ENCODE data around the gene NEFH.

NEFH gene

DNA sequence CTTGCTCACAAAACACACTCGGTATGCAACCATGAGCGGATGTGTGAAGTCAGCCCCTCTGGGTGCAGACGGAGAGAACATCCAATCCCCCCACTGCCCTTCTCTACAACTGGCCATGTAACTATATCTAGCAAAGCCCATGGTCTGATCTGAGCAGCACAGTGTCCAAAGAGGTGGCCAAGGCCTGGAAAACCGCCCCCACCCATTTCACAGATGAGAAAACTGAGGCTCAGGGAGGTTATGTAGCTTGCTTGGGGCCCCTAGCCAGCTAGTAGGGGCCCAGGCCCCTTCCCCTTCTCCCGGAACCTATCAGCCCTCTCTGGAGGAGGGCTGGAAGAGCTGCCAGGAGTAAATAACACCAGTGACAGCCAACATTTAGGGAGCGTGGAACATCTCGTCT, 15.4 kb upstream of the NEFH start:
- no peak overlapping the region for H3K9ac ChIP-seq (ENCODE audit: low read length)
- H3K36me3 ChIP-seq (ENCODE audit: insufficient read depth, low read length): no peaks in the 10 kb centered on the region
- H3K9me3 ChIP-seq (ENCODE audit: low read length): no peaks in the 10 kb centered on the region
- no peaks in the 10 kb centered on the region for H3K27me3 ChIP-seq (ENCODE audit: control insufficient read depth in 1 of 2, insufficient read depth in 2 of 2, low read length in 2 of 2)
- no peak overlapping the region for H3K27ac ChIP-seq (ENCODE audit: low read depth, low read length)
- H3K4me3 ChIP-seq (ENCODE audit: low read depth in 1 of 2, low read length in 2 of 2): no peak overlapping the region
- no peaks in the 10 kb centered on the region for H3K4me1 ChIP-seq (ENCODE audit: insufficient read depth, low read length)

DNA sequence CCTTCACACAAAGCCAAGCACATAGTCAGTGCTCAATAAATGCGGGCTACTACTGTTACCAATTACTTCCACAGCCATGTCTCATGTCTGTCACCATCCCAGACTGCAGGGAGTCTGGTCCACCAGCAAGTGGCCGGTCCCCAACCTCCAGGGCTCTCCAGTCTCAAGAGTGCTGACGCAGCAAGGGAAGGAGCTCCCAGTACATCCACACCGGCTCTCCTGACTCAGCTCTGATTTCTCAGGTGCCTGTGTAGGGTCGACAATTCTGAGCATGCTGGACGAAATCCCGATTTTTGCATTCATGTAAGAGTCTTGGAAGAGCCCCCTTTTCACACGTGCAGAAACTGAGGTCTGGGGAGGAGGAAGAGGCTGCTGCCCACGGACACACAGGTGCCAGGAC, 10.3 kb upstream of the NEFH start:
- H3K36me3 ChIP-seq (ENCODE audit: insufficient read depth, low read length): no peaks in the 10 kb centered on the region
- no peak overlapping the region for H3K27ac ChIP-seq (ENCODE audit: low read depth, low read length)
- no peaks in the 10 kb centered on the region for H3K4me1 ChIP-seq (ENCODE audit: insufficient read depth, low read length)
- no peaks in the 10 kb centered on the region for H3K9me3 ChIP-seq (ENCODE audit: low read length)
- H3K9ac ChIP-seq (ENCODE audit: low read length): no peak overlapping the region
- peaks cover 5 to 16% of the 10 kb centered on the region in 2 donors for H3K27me3 ChIP-seq (ENCODE audit: control insufficient read depth in 1 of 2, insufficient read depth in 2 of 2, low read length in 2 of 2)
- H3K4me3 ChIP-seq (ENCODE audit: low read depth in 1 of 2, low read length in 2 of 2): peak overlapping the region in 1 of 2 donors; percentile 32

DNA sequence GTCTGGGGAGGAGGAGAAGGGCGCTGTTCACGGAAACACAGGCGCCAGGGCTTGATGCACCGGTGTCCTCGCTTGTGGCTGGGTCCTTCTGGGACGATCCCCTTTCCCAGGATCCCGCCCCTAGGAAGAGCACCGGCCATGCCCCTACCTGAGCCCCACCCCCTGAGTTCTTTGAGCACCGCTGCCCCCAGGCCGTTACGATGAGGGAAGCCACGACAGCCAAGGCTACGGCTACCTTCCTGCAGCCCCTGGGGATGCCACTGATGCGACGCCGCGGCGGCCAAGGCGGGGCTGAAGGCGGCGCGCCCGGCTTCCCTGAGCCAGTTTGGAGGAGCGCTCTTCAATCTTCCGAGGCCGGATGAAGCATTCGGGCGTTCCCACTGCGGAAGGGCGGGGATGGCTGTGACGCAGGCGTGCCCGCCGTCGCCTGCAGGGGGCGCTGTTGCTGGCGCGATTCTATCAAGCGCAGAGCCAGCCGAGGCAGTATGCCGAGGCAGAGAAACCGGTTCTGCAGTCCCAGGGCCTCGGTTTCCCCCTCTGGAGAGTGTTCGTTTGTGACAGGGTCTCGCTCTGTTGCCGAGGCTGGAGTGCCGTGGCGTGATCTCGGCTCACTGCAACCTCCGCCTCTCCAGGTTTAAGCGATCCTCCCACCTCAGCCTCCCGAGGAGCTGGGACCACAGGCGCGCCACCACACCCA, 9.7 kb upstream of the NEFH start:
- H3K27ac ChIP-seq (ENCODE audit: low read depth, low read length): no peak overlapping the region
- no peaks in the 10 kb centered on the region for H3K9me3 ChIP-seq (ENCODE audit: low read length)
- no peaks in the 10 kb centered on the region for H3K36me3 ChIP-seq (ENCODE audit: insufficient read depth, low read length)
- peak overlapping the region; percentile 23 to 32 for H3K4me3 ChIP-seq (ENCODE audit: low read depth in 1 of 2, low read length in 2 of 2)
- no peaks in the 10 kb centered on the region for H3K4me1 ChIP-seq (ENCODE audit: insufficient read depth, low read length)
- H3K27me3 ChIP-seq (ENCODE audit: control insufficient read depth in 1 of 2, insufficient read depth in 2 of 2, low read length in 2 of 2): peaks cover 5 to 16% of the 10 kb centered on the region in 2 donors
- no peak overlapping the region for H3K9ac ChIP-seq (ENCODE audit: low read length)

DNA sequence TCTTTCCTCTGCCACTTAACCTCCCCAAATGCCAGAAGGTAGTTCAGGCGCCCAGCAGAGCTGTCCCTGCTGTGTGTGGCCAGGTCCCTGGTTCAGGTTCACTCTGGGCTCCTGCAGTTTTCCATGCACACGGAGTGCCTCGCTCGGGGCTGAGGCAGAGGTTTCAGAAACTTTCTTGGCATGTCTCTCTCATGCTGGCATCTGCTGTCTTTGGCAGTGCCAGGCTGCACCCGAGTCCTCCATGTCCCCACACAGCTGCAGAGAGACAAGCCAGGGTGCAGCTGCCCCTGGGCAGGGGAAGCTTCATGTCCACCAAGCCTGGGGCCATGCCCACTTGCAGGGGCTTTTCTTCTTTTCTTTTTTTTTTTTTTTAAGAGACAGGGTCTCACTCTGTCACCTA, 7.0 kb upstream of the NEFH start:
- Histone ChIP-seq H3K9ac (ENCODE audit: low read length) (no peak overlapping the region), H3K4me1 (ENCODE audit: insufficient read depth, low read length) (no peaks in the 10 kb centered on the region), H3K27ac (ENCODE audit: low read depth, low read length) (no peak overlapping the region), H3K4me3 (ENCODE audit: low read depth in 1 of 2, low read length in 2 of 2) (no peak overlapping the region), H3K36me3 (ENCODE audit: insufficient read depth, low read length) (no peaks in the 10 kb centered on the region), H3K9me3 (ENCODE audit: low read length) (no peaks in the 10 kb centered on the region), H3K27me3 (ENCODE audit: control insufficient read depth in 1 of 2, insufficient read depth in 2 of 2, low read length in 2 of 2) (peaks cover 5 to 26% of the 10 kb centered on the region in 2 donors)

DNA sequence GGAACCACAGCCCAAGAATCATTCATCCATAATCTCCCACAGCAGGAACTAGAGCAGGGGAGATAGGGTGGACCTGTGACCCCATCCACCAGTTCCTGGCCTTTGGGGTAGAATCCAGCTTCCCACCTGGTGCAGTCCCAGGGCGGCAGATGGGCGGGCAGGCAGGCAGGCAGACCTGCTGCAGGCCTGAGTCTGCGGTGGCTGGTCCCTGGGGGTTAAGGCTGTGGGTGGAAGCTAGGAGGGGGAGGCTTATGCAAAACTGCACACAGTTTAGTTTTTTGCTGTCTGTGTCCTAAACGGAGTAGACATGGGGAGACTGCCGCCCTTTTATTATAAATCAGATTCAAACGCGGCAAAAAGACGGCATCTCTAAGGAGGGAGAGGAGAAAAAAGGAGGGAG, 4.5 kb upstream of the NEFH start:
- no peaks in the 10 kb centered on the region for H3K36me3 ChIP-seq (ENCODE audit: insufficient read depth, low read length)
- no peak overlapping the region for H3K9ac ChIP-seq (ENCODE audit: low read length)
- no peaks in the 10 kb centered on the region for H3K4me1 ChIP-seq (ENCODE audit: insufficient read depth, low read length)
- peaks cover 16 to 45% of the 10 kb centered on the region in 2 donors for H3K27me3 ChIP-seq (ENCODE audit: control insufficient read depth in 1 of 2, insufficient read depth in 2 of 2, low read length in 2 of 2)
- H3K9me3 ChIP-seq (ENCODE audit: low read length): no peaks in the 10 kb centered on the region
- no peak overlapping the region for H3K27ac ChIP-seq (ENCODE audit: low read depth, low read length)
- no peak overlapping the region for H3K4me3 ChIP-seq (ENCODE audit: low read depth in 1 of 2, low read length in 2 of 2)

DNA sequence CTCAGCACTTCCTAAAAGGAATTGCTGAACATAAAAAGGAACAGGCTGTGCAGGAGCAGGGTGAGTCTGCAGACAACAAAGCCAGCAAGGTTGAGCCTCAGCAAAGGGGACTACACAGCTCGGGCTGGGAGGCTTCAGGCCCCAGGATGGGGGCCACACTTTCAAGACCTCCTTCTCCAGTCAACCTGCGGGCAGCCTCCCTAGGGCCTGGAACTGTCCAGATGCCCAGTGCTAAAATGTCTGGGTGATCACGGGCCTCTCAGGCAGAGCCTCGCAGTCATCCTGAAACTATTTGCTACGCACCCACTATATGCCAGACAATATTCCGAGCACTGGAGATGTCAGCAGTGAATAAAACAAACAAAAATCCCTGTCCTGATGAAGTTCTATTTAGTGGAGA, 3.9 kb upstream of the NEFH start:
- Histone ChIP-seq H3K36me3 (ENCODE audit: insufficient read depth, low read length) (no peaks in the 10 kb centered on the region), H3K9me3 (ENCODE audit: low read length) (no peaks in the 10 kb centered on the region), H3K9ac (ENCODE audit: low read length) (no peak overlapping the region), H3K4me1 (ENCODE audit: insufficient read depth, low read length) (peaks cover 2% of the 10 kb centered on the region), H3K27me3 (ENCODE audit: control insufficient read depth in 1 of 2, insufficient read depth in 2 of 2, low read length in 2 of 2) (peaks cover 19 to 45% of the 10 kb centered on the region in 2 donors), H3K27ac (ENCODE audit: low read depth, low read length) (no peak overlapping the region), H3K4me3 (ENCODE audit: low read depth in 1 of 2, low read length in 2 of 2) (no peak overlapping the region)

DNA sequence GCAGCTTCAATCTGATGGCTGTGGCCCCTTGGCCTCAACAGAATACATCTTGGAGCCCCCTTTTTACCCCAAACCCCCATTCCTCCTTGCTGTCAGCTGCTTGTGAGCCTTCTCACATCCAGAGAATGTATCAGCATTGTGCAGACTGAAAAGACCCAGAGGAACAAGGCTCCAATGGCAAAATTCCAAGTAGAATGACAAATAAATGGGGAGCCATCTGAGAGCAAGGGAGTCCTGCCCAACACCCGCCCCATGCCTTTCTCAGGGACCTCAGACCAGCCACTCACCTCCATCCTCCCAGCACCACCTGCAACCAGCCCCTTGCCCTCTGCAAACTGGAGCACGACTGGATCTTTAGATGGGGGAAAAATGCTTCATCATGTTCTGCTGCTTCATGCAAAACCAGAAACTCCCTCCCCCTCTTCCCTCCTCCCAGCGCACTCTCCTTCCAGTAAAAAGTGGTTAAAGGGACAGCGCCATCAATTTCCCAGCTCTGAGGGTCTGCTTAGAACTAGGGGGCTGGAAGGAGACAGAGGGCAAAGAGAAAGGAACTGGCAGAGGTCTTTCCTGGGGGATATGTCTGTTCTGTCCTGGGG, 2.2 kb upstream of the NEFH start:
- H3K36me3 ChIP-seq (ENCODE audit: insufficient read depth, low read length): no peaks in the 10 kb centered on the region
- H3K4me3 ChIP-seq (ENCODE audit: low read depth in 1 of 2, low read length in 2 of 2): no peak overlapping the region
- peaks cover 4% of the 10 kb centered on the region for H3K4me1 ChIP-seq (ENCODE audit: insufficient read depth, low read length)
- H3K27me3 ChIP-seq (ENCODE audit: control insufficient read depth in 1 of 2, insufficient read depth in 2 of 2, low read length in 2 of 2): peaks cover 32 to 57% of the 10 kb centered on the region in 2 donors
- no peak overlapping the region for H3K27ac ChIP-seq (ENCODE audit: low read depth, low read length)
- H3K9ac ChIP-seq (ENCODE audit: low read length): no peak overlapping the region
- no peaks in the 10 kb centered on the region for H3K9me3 ChIP-seq (ENCODE audit: low read length)

DNA sequence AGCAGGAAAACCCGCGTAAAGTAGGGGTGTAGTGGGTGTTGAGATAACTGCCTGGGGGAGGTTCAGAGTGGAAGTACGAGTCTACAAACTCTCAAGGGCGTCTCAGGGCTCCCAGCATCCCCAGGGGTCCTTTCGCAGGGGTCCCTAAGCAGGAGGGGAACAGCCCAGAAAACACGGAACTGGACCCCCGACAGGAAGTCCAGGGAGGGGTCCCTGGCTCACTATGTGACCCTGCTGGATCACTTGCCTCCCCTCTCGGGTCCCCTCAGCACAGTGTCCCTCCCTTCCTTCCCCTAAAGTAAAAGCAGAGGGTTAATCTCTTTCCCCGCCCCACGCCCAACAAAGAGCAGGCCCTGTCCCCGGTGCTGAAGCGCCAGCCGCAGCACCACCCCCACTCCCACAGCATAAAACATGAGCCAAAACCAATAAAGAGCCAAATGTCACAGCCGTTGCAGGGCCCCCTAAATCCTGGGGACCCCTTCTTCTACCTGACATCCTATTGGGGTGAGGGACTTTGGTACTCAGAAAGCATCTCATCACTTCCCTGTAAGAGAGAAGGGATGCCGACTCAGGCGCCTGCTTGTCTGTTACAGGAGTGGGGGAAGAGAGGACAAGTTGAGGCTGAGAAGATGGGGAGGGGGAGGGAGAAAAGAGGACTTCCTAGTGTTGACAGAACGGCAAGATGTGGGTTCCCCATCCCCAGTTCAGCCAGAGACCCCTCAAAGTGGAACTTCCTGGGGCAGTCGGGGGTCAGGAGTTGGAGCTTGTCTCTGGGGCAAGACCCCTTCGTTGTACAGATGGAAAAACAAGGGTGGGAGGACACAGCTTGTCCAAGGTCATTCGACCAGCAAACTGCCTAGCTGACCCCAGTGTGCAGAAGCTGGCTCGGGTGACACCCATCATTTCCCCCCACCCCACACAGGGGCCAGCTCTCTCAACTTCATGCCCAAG, 1.4 kb upstream of the NEFH start:
- Histone ChIP-seq H3K27me3 (ENCODE audit: control insufficient read depth in 1 of 2, insufficient read depth in 2 of 2, low read length in 2 of 2) (peaks cover 34 to 58% of the 10 kb centered on the region in 2 donors), H3K4me1 (ENCODE audit: insufficient read depth, low read length) (peaks cover 4% of the 10 kb centered on the region), H3K9ac (ENCODE audit: low read length) (no peak overlapping the region), H3K36me3 (ENCODE audit: insufficient read depth, low read length) (no peaks in the 10 kb centered on the region), H3K27ac (ENCODE audit: low read depth, low read length) (no peak overlapping the region), H3K9me3 (ENCODE audit: low read length) (no peaks in the 10 kb centered on the region), H3K4me3 (ENCODE audit: low read depth in 1 of 2, low read length in 2 of 2) (no peak overlapping the region)

DNA sequence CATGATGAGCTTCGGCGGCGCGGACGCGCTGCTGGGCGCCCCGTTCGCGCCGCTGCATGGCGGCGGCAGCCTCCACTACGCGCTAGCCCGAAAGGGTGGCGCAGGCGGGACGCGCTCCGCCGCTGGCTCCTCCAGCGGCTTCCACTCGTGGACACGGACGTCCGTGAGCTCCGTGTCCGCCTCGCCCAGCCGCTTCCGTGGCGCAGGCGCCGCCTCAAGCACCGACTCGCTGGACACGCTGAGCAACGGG, 169 bp downstream of the NEFH start:
- no peaks in the 10 kb centered on the region for H3K36me3 ChIP-seq (ENCODE audit: insufficient read depth, low read length)
- no peak overlapping the region for H3K27ac ChIP-seq (ENCODE audit: low read depth, low read length)
- H3K4me3 ChIP-seq (ENCODE audit: low read depth in 1 of 2, low read length in 2 of 2): peak overlapping the region in 1 of 2 donors; percentile 23
- peaks cover 34 to 58% of the 10 kb centered on the region in 2 donors for H3K27me3 ChIP-seq (ENCODE audit: control insufficient read depth in 1 of 2, insufficient read depth in 2 of 2, low read length in 2 of 2)
- no peak overlapping the region for H3K9ac ChIP-seq (ENCODE audit: low read length)
- H3K9me3 ChIP-seq (ENCODE audit: low read length): no peaks in the 10 kb centered on the region
- H3K4me1 ChIP-seq (ENCODE audit: insufficient read depth, low read length): peaks cover 4% of the 10 kb centered on the region

DNA sequence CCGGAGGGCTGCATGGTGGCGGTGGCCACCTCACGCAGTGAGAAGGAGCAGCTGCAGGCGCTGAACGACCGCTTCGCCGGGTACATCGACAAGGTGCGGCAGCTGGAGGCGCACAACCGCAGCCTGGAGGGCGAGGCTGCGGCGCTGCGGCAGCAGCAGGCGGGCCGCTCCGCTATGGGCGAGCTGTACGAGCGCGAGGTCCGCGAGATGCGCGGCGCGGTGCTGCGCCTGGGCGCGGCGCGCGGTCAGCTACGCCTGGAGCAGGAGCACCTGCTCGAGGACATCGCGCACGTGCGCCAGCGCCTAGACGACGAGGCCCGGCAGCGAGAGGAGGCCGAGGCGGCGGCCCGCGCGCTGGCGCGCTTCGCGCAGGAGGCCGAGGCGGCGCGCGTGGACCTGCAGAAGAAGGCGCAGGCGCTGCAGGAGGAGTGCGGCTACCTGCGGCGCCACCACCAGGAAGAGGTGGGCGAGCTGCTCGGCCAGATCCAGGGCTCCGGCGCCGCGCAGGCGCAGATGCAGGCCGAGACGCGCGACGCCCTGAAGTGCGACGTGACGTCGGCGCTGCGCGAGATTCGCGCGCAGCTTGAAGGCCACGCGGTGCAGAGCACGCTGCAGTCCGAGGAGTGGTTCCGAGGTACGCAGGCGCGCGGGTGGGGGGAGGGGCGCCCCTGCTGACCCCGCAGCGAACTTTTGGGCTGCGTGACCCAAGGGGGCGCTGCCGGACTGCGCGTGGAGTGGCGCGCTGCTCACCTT, 670 bp downstream of the NEFH start:
- Histone ChIP-seq H3K4me1 (ENCODE audit: insufficient read depth, low read length) (peaks cover 4% of the 10 kb centered on the region), H3K4me3 (ENCODE audit: low read depth in 1 of 2, low read length in 2 of 2) (peak overlapping the region; percentile 23 to 38), H3K27me3 (ENCODE audit: control insufficient read depth in 1 of 2, insufficient read depth in 2 of 2, low read length in 2 of 2) (peaks cover 34 to 54% of the 10 kb centered on the region in 2 donors), H3K27ac (ENCODE audit: low read depth, low read length) (no peak overlapping the region), H3K36me3 (ENCODE audit: insufficient read depth, low read length) (no peaks in the 10 kb centered on the region), H3K9ac (ENCODE audit: low read length) (no peak overlapping the region), H3K9me3 (ENCODE audit: low read length) (no peaks in the 10 kb centered on the region)
